Esophagus squamous epithelium (tissue), 4 donors: ENCODE measurements around the gene MTERF4.

Source experiments
- POLR2A ChIP-seq, 4 donors: fragments of 450-650 bp; IDR thresholded peaks; one replicate each; pipeline ENCODE4 v1.6.1; 2017; ENCODE audit warnings: antibody characterized with exemption in 4 of 4, mild to moderate bottlenecking in 4 of 4, moderate library complexity in 3 of 4
- TF ChIP-seq, protein P1 (sequence below), 6 experiments: fragments of 450-650 bp in 4 of 6; fragments of 200-600 bp in 2 of 6; sonication (generic) in 2 of 6; IDR thresholded peaks; one replicate each; pipeline ENCODE4 v1.5.1; 2016 to 2019; ENCODE audit warnings: antibody characterized with exemption in 6 of 6, mild to moderate bottlenecking in 4 of 6, moderate library complexity in 4 of 6

DNA sequence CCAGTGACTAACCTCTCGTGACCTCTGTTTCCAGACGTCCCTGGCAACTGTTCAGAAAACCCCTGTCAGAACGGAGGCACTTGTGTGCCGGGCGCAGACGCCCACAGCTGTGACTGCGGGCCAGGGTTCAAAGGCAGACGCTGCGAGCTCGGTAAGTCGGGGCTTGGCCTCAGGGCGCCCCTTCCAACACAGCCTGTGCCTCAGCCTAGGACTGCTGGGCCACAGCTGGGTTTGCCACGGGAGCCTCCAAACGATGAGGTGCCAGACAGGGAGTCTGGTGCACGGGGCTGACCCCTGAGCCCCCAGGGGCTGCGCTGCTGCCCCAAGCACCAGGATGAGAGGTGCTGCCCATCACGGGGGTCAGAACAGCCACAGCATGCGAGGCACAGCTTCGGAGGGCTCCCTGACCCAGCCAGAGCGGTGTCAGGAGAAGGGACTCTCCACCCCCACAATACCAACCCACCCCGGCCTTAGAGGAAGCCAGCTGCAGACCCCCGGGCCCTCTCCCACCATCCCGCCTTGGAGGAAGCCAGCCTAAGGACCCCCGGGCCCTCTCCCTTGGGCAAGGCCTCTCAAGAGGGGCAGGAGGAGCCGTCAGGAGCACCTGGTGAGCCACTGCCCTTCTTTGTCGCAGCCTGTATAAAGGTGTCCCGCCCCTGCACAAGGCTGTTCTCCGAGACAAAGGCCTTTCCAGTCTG is 20.3 kb downstream of the MTERF4 start:
- TF ChIP-seq, protein P1, sequence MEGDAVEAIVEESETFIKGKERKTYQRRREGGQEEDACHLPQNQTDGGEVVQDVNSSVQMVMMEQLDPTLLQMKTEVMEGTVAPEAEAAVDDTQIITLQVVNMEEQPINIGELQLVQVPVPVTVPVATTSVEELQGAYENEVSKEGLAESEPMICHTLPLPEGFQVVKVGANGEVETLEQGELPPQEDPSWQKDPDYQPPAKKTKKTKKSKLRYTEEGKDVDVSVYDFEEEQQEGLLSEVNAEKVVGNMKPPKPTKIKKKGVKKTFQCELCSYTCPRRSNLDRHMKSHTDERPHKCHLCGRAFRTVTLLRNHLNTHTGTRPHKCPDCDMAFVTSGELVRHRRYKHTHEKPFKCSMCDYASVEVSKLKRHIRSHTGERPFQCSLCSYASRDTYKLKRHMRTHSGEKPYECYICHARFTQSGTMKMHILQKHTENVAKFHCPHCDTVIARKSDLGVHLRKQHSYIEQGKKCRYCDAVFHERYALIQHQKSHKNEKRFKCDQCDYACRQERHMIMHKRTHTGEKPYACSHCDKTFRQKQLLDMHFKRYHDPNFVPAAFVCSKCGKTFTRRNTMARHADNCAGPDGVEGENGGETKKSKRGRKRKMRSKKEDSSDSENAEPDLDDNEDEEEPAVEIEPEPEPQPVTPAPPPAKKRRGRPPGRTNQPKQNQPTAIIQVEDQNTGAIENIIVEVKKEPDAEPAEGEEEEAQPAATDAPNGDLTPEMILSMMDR (IDR thresholded peaks at IDR 0.05), result no peak
- TF ChIP-seq POLR2A (IDR thresholded peaks at IDR 0.05), result no peak
